ENCODE measurements around the gene RAB27A. TPM values are rescaled to one million over a fixed set of nuclear protein-coding genes. Genes with fewer than 3 reads are reported as not detected.
A peak's percentile ranks its signal among the peaks of the same experiment; 100 is the strongest.
"Not testable (repeated sequence)": the region's sequence is repeated elsewhere in the genome, so short reads cannot be mapped to it uniquely, and the experiment has no call there.

Gene RAB27A
- polyA plus RNA-seq, 1 donor from 2014 or later, result 15.3 TPM

GRCh38 chr15:55289011-55289745 lies 435 bp downstream of the RAB27A start:
- Mint-ChIP-seq H3K27ac (peak overlapping the region; percentile 86 to 94 (median 91)), H3K4me3 (peak overlapping the region; percentile 88 to 98 (median 96)), H3K4me1 (peaks cover 19 to 38% (median 26%) of the 10 kb centered on the region in 3 donors), H3K36me3 (no peaks in the 10 kb centered on the region), H3K9me3 (no peaks in the 10 kb centered on the region), H3K27me3 (no peaks in the 10 kb centered on the region)

DNA sequence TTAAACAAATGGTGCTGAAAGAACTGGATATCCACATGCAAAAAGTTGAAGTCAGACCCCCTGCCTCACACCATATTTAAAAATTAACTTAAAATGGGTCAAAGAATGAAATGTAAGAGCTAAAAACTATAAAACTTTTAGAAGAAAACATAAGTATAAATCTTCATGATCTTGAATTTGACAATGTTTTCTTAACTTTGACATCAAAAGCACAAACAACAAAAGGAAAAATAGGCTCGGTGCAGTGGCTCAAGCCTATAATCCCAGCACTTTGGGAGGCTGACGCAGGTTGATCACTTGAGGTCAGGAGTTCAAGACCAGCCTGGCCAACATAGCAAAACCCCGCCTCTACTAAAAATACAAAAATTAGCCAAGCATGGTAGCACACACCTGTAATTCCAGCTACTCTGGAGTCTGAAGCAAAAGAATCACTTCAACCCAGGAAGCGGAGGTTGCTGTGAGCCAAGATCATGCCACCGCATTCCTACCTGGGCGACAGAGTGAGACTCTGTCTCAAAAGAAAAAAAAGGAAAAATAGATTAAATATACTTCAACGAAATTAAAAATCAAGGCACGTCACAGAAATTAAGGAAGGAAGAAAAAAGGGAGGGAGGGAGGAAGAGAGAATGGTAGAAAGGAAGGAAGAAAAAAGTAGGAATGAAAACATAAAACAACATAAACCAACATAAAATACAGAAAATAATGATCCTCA lies 1.5 kb downstream of the RAB27A start:
- H3K4me1 Mint-ChIP-seq, result peaks cover 22 to 38% (median 31%) of the 10 kb centered on the region in 3 donors
- no peaks in the 10 kb centered on the region for H3K36me3 Mint-ChIP-seq
- H3K27ac Mint-ChIP-seq, result peak overlapping the region; percentile 86 to 91 (median 88)
- H3K9me3 Mint-ChIP-seq, result no peaks in the 10 kb centered on the region
- no peaks in the 10 kb centered on the region for H3K27me3 Mint-ChIP-seq
- peak overlapping the region; percentile 88 to 98 (median 96) for H3K4me3 Mint-ChIP-seq

DNA sequence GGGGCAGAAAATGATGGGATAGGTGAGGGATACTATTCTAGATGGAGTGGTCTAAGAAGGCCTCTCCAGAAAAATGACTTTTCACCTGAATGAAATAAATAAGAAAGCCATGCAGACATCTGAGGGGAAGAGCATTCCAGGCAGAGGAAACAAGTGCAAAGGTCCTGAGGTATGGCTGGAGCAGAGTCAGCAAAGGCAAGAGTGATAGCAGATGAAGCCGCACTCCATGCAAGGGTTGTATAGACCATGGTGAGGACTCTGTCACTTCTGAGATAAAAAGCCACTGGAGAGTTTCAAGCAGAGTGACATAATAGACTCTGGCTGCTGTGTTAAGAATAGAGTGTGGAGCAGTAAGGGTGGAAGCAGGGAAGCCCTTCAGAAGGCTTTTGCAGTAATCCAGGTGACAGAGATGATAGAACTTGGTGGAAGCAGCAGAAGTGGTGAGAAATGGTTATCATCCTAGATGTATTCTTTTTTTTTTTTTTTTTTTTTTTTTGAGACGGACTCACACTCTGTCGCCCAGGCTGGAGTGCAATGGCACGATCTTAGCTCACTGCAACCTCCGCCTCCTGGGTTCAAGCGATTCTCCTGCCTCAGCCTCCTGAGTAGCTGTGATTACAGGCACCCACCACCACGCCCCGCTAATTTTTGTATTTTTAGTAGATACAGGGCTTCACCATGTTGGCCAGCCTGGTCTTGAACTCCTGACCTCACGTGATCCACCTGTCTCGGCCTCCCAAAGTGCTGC lies 3.0 kb downstream of the RAB27A start:
- not testable (repeated sequence) for H3K27me3 Mint-ChIP-seq, H3K36me3 Mint-ChIP-seq, H3K9me3 Mint-ChIP-seq
- Mint-ChIP-seq H3K4me1 (peaks cover 26 to 45% (median 40%) of the 10 kb centered on the region in 3 donors), H3K4me3 (peak overlapping the region in 3 of 4 donors; percentile 32 to 97 (median 49)), H3K27ac (peak overlapping the region; percentile 43 to 78 (median 59))

DNA sequence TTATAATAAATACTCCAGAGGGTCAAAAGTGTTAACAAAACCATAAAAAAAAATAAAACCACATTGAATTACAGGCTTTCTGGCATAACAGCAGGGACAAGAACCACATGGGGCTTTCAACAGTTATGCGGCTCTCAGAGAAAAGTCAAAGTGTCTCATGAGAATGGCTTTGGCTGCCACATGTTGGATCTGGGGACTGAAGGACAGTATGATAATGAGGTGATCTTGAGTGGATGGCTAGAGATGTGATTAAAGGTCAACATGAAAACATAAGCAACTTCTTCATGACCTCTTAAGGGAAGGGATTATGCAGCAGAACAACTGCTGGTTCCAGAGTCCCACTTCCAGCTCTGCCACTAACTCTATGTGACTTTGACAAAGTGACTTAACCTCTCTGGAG lies 5.2 kb downstream of the RAB27A start:
- H3K4me1 Mint-ChIP-seq, result peaks cover 35 to 49% (median 45%) of the 10 kb centered on the region in 3 donors
- no peaks in the 10 kb centered on the region for H3K9me3 Mint-ChIP-seq
- H3K4me3 Mint-ChIP-seq, result no peak overlapping the region
- no peaks in the 10 kb centered on the region for H3K36me3 Mint-ChIP-seq
- H3K27ac Mint-ChIP-seq, result no peak overlapping the region
- no peaks in the 10 kb centered on the region for H3K27me3 Mint-ChIP-seq

- Mint-ChIP-seq H3K27ac (peak overlapping the region in 1 of 3 donors; percentile 90), H3K27me3 (no peaks in the 10 kb centered on the region), H3K36me3 (no peaks in the 10 kb centered on the region), H3K4me1 (peaks cover 37 to 52% (median 48%) of the 10 kb centered on the region in 3 donors), H3K9me3 (no peaks in the 10 kb centered on the region), H3K4me3 (peak overlapping the region in 1 of 4 donors; percentile 14)
These were observed 6.0 kb downstream of the RAB27A start for GRCh38 chr15:55283379-55284147.

GRCh38 chr15:55282284-55282833 lies 7.3 kb downstream of the RAB27A start:
- Mint-ChIP-seq H3K4me3 (peak overlapping the region in 1 of 4 donors; percentile 13), H3K36me3 (no peaks in the 10 kb centered on the region), H3K4me1 (peaks cover 40 to 56% (median 52%) of the 10 kb centered on the region in 3 donors), H3K27ac (peak overlapping the region; percentile 10 to 90 (median 24)), H3K27me3 (no peaks in the 10 kb centered on the region), H3K9me3 (no peaks in the 10 kb centered on the region)

- Mint-ChIP-seq H3K4me1 (peaks cover 42 to 63% (median 59%) of the 10 kb centered on the region in 3 donors), H3K27ac (peak overlapping the region in 1 of 3 donors; percentile 90), H3K36me3 (peaks cover 3% of the 10 kb centered on the region), H3K27me3 (no peaks in the 10 kb centered on the region), H3K4me3 (peak overlapping the region in 2 of 4 donors; percentile 13 to 20), H3K9me3 (no peaks in the 10 kb centered on the region)
These were observed 7.9 kb downstream of the RAB27A start for GRCh38 chr15:55281517-55282228.

- Mint-ChIP-seq H3K4me1 (peaks cover 46 to 56% (median 55%) of the 10 kb centered on the region in 3 donors), H3K27ac (peak overlapping the region in 1 of 3 donors; percentile 34)
- not testable (repeated sequence) for H3K36me3 Mint-ChIP-seq, H3K9me3 Mint-ChIP-seq, H3K27me3 Mint-ChIP-seq, H3K4me3 Mint-ChIP-seq
These were observed 9.0 kb downstream of the RAB27A start for GRCh38 chr15:55280589-55280988.

GRCh38 chr15:55279746-55280351 lies 9.8 kb downstream of the RAB27A start:
- no peaks in the 10 kb centered on the region for H3K9me3 Mint-ChIP-seq
- peak overlapping the region in 3 of 4 donors; percentile 24 to 63 (median 52) for H3K4me3 Mint-ChIP-seq
- H3K27ac Mint-ChIP-seq, result peak overlapping the region; percentile 62 to 91 (median 83)
- H3K36me3 Mint-ChIP-seq, result peaks cover 3% of the 10 kb centered on the region
- H3K4me1 Mint-ChIP-seq, result peaks cover 44 to 52% (median 49%) of the 10 kb centered on the region in 3 donors
- no peaks in the 10 kb centered on the region for H3K27me3 Mint-ChIP-seq

- H3K9me3 Mint-ChIP-seq, result no peaks in the 10 kb centered on the region
- no peaks in the 10 kb centered on the region for H3K27me3 Mint-ChIP-seq
- H3K27ac Mint-ChIP-seq, result peak overlapping the region; percentile 62 to 91 (median 83)
These were observed 10.4 kb downstream of the RAB27A start for GRCh38 chr15:55279100-55279745.

DNA sequence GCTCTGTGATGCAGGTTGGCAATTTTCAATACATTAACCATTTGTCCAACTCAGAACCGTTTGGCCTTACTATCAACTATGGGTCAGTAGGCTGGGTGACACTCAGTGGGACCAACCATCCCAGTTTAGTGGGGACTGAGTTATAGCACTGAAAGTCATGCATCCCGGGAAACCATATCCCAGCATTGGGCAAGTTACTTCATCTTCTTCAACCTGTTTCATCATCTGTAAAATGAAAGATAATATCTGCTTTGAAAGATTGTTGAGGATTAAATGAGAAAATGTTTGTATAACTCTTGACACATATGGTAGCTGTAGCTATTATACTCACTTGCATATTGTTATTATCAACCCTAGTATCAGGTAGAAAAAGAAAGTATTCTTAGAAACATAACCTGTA lies 11.9 kb downstream of the RAB27A start:
- H3K27me3 Mint-ChIP-seq, result no peaks in the 10 kb centered on the region
- H3K4me1 Mint-ChIP-seq, result peaks cover 40 to 52% (median 41%) of the 10 kb centered on the region in 3 donors
- peaks cover 6% of the 10 kb centered on the region for H3K36me3 Mint-ChIP-seq
- H3K4me3 Mint-ChIP-seq, result peak overlapping the region in 2 of 4 donors; percentile 66 to 75
- no peaks in the 10 kb centered on the region for H3K9me3 Mint-ChIP-seq
- H3K27ac Mint-ChIP-seq, result peak overlapping the region in 1 of 3 donors; percentile 66

More at GRCh38 chr15:55279100-55279745, 10.4 kb downstream of the RAB27A start:
- Mint-ChIP-seq H3K4me3 (peak overlapping the region in 3 of 4 donors; percentile 24 to 63 (median 52)), H3K36me3 (peaks cover 3% of the 10 kb centered on the region), H3K4me1 (peaks cover 42 to 48% (median 43%) of the 10 kb centered on the region in 3 donors)

GRCh38 chr15:55277116-55277564 lies 12.5 kb downstream of the RAB27A start:
- Mint-ChIP-seq H3K4me1 (peaks cover 39 to 50% (median 41%) of the 10 kb centered on the region in 3 donors), H3K36me3 (peaks cover 6% of the 10 kb centered on the region), H3K27ac (peak overlapping the region; percentile 66 to 78 (median 69)), H3K27me3 (no peaks in the 10 kb centered on the region), H3K4me3 (peak overlapping the region in 3 of 4 donors; percentile 66 to 81 (median 75)), H3K9me3 (no peaks in the 10 kb centered on the region)
